SK-N-SH (cell line): Measurements from ENCODE around the gene PHF20.
"Not testable (repeated sequence)": the region's sequence is repeated elsewhere in the genome, so short reads cannot be mapped to it uniquely, and the experiment has no call there.

Source experiments
- CTCF ChIP-seq: fragments of 200-600 bp; sonication (generic); IDR thresholded peaks from 2 replicates; pipeline ENCODE4 v1.6.1; 2017; ENCODE audit warnings: antibody characterized with exemption, mild to moderate bottlenecking, moderate library complexity
- MEF2A ChIP-seq: IDR thresholded peaks from 2 replicates; pipeline ENCODE4 v1.4.0; 2012; ENCODE audit warnings: low read depth, borderline replicate concordance
- NFIC ChIP-seq: IDR thresholded peaks from 2 replicates; pipeline ENCODE4 v1.4.0; 2012; ENCODE audit warnings: borderline replicate concordance
- RAD21 ChIP-seq: IDR thresholded peaks from 2 replicates; pipeline ENCODE4 v1.6.1; 2012; ENCODE audit warnings: mild to moderate bottlenecking, low read length
- SIN3A ChIP-seq: IDR thresholded peaks from 2 replicates; pipeline ENCODE4 v1.6.1; 2012; ENCODE audit warnings: low read depth, mild to moderate bottlenecking, low read length, moderate library complexity, borderline replicate concordance
- TAF1 ChIP-seq: IDR thresholded peaks from 2 replicates; pipeline ENCODE4 v1.6.1; 2012; ENCODE audit warnings: low read depth, mild to moderate bottlenecking, low read length, moderate library complexity, borderline replicate concordance

GRCh38 chr20:35959291-35959690, 187.5 kb downstream of the PHF20 start:
- TF ChIP-seq CTCF, SIN3A, RAD21, TAF1, NFIC, MEF2A: not testable (repeated sequence)
